ENCODE measurements around the gene SKAP1.

SKAP1 gene

DNA sequence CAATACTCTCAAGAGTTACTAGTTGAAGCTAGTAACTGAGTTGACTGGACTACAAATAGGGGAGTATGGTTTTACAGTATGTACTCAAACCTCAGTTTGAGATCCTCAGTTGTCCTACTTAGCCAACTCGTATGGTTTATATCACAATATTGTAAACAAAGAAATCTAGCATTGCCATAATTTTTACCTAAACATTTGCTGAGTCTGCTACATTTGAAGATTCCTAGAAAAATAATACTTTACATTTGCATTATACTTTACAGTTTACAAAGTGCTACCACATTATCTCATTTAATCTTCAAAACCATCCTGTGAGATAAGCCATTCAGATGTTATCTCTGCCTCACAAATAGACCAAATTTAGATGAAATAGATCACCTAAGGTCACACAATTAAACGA lies 345.1 kb downstream of the SKAP1 start:
- Mint-ChIP-seq H3K4me3 (no peak overlapping the region), H3K9me3 (no peaks in the 10 kb centered on the region), H3K27ac (no peak overlapping the region), H3K27me3 (ENCODE audit: low read depth, poor library complexity) (no peaks in the 10 kb centered on the region), H3K36me3 (ENCODE audit: low read depth) (peaks cover 32% of the 10 kb centered on the region), H3K4me1 (peaks cover 15% of the 10 kb centered on the region)
- no peak for DNase-seq
- TF ChIP-seq, protein P1, sequence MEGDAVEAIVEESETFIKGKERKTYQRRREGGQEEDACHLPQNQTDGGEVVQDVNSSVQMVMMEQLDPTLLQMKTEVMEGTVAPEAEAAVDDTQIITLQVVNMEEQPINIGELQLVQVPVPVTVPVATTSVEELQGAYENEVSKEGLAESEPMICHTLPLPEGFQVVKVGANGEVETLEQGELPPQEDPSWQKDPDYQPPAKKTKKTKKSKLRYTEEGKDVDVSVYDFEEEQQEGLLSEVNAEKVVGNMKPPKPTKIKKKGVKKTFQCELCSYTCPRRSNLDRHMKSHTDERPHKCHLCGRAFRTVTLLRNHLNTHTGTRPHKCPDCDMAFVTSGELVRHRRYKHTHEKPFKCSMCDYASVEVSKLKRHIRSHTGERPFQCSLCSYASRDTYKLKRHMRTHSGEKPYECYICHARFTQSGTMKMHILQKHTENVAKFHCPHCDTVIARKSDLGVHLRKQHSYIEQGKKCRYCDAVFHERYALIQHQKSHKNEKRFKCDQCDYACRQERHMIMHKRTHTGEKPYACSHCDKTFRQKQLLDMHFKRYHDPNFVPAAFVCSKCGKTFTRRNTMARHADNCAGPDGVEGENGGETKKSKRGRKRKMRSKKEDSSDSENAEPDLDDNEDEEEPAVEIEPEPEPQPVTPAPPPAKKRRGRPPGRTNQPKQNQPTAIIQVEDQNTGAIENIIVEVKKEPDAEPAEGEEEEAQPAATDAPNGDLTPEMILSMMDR (IDR thresholded peaks at IDR 0.05), result no peak

Data from nephron progenitor cell (in vitro differentiated cells).